Measurements from ENCODE around the gene FTCD. TPM values are rescaled to one million over a fixed set of nuclear protein-coding genes. Genes with fewer than 3 reads are reported as not detected.

FTCD gene
- total RNA-seq, 1 donor from 2014 or later = not detected

DNA sequence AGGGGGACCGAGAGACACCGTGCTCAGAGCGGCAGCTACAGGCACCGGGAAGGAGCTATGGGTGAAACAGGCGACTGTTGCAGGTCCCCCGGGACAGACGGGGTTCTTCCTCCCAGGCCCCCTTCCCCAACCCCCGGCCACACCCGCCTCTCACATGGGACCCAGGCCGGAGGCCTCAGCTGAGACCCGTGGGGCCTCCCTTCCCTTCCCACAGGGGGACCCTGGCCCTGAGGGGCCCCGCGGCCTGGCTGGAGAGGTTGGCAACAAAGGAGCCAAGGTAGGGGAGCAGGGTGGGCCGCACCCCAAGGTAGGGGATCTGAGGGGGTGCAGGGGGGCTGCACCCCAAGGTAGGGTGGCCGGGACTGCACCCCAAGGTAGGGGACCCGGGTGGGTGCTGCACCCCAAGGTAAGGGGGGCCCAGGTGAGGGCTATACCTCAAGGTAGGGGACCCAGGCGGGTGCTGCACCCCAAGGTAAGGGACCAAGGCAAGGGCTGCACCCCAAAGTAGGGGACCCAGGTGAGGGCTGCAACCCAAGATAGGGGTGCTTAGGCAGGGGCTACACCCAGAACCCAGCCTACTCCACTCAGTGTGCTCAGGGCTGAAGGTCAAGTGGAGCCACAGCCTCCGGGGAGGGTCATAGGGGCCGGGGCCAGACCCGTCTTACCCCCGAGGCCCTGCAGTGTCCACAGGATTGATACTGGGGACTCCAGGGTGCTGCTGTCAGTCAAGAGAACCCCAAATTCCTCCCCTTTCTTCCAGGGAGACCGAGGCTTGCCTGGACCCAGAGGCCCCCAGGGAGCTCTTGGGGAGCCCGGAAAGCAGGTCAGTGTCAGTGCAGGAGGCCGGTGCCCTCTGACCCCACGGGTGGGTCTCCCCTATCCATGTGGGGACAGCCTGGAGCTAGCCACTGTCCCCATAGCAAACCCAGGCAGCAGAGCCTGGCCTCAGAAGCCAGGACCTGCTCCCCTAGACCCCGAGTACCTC is 34.8 kb downstream of the FTCD start:
- no peaks in the 10 kb centered on the region for H3K27me3 ChIP-seq
- H3K4me3 ChIP-seq = no peak overlapping the region
- H3K9me3 ChIP-seq = no peaks in the 10 kb centered on the region
- intact Hi-C loops (cut with DNase I) = no loop called here
- DNase-seq (ENCODE audit: extremely low spot score in 2 of 2) = no peak
- H3K27ac ChIP-seq = peak overlapping the region; percentile 44
- TF ChIP-seq POLR2AphosphoS5 (IDR thresholded peaks at IDR 0.05; ENCODE audit: insufficient read depth in 1 of 2, low read depth in 1 of 2) = no peak
- no peak for TF ChIP-seq POLR2A (IDR thresholded peaks at IDR 0.05)
- TF ChIP-seq, protein P1, sequence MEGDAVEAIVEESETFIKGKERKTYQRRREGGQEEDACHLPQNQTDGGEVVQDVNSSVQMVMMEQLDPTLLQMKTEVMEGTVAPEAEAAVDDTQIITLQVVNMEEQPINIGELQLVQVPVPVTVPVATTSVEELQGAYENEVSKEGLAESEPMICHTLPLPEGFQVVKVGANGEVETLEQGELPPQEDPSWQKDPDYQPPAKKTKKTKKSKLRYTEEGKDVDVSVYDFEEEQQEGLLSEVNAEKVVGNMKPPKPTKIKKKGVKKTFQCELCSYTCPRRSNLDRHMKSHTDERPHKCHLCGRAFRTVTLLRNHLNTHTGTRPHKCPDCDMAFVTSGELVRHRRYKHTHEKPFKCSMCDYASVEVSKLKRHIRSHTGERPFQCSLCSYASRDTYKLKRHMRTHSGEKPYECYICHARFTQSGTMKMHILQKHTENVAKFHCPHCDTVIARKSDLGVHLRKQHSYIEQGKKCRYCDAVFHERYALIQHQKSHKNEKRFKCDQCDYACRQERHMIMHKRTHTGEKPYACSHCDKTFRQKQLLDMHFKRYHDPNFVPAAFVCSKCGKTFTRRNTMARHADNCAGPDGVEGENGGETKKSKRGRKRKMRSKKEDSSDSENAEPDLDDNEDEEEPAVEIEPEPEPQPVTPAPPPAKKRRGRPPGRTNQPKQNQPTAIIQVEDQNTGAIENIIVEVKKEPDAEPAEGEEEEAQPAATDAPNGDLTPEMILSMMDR (IDR thresholded peaks at IDR 0.05) = no peak
- H3K36me3 ChIP-seq = peaks cover 0 to 82% of the 10 kb centered on the region in 2 donors
- peaks cover 17% of the 10 kb centered on the region for H3K4me1 ChIP-seq

DNA sequence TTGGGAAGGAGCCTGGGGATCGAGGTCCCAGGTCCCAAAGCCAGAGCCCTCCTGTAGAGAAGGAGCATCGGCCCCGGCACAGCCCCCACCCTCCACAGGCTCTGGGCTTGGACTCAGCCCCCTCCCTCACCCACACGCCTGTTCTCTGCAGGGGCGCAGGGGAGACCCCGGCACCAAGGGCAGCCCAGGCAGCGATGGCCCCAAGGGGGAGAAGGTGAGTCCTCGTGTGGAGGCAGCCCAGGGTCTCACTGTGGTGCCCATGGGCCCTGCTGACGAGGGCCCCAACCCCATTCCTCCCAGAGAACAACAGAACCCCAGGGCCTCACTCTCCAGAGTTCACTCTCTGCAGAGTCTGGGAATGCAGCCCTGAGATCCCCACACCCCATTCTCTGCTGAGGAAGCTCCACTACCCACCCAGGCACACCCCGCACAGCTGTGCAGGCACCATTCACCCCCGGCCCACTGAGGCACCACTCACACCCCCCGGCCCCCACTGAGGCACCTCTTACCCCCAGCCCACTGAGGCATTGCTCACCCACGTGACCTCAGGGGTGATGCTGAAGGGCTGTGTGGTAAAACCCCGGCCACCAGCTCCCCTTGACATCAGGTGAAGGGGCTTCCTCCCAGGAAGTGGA is 35.6 kb downstream of the FTCD start:
- no peaks in the 10 kb centered on the region for H3K9me3 ChIP-seq
- DNase-seq (ENCODE audit: extremely low spot score in 2 of 2) = peak in 1 of 2 donors; percentile 80
- no peak overlapping the region for H3K27ac ChIP-seq
- TF ChIP-seq POLR2A (IDR thresholded peaks at IDR 0.05) (no peak), POLR2AphosphoS5 (IDR thresholded peaks at IDR 0.05; ENCODE audit: insufficient read depth in 1 of 2, low read depth in 1 of 2) (no peak)
- TF ChIP-seq, protein P1 (IDR thresholded peaks at IDR 0.05) = no peak
- H3K36me3 ChIP-seq = peaks cover 0 to 82% of the 10 kb centered on the region in 2 donors
- H3K4me3 ChIP-seq = no peak overlapping the region
- peaks cover 17% of the 10 kb centered on the region for H3K4me1 ChIP-seq
- intact Hi-C loops (cut with DNase I) = no loop called here
- no peaks in the 10 kb centered on the region for H3K27me3 ChIP-seq

DNA sequence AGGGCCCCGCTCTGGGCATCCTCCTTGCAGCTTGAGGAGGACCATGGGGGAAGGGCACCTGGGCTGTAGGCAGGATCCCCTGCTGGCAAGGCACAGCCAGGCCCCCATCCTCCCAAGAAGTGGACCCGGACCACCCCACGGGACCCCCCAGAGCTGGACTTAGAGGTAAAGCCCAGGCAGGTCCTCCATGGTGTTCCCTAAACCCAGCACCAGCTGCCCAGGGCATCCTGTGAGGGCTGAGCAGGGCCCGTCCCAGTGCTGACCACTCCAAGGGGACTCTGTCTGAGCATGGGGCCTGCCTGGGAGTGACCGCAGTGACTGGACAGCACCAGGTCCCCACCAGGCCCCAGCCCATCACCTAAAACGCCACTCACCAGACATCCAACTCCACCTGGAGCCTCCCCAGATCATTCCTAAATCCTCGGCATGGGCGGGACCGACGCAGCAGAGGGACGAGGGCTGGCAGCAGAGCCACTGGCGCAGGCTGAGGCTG is 36.2 kb downstream of the FTCD start:
- DNase-seq (ENCODE audit: extremely low spot score in 2 of 2) = no peak
- Histone ChIP-seq H3K4me3 (no peak overlapping the region), H3K36me3 (peaks cover 0 to 84% of the 10 kb centered on the region in 2 donors), H3K27me3 (no peaks in the 10 kb centered on the region), H3K9me3 (no peaks in the 10 kb centered on the region), H3K4me1 (peaks cover 17% of the 10 kb centered on the region), H3K27ac (no peak overlapping the region)
- TF ChIP-seq POLR2AphosphoS5 (IDR thresholded peaks at IDR 0.05; ENCODE audit: insufficient read depth in 1 of 2, low read depth in 1 of 2) (no peak), POLR2A (IDR thresholded peaks at IDR 0.05) (no peak)
- TF ChIP-seq, protein P1 (IDR thresholded peaks at IDR 0.05) = no peak
- intact Hi-C loops (cut with DNase I) = no loop called here

DNA sequence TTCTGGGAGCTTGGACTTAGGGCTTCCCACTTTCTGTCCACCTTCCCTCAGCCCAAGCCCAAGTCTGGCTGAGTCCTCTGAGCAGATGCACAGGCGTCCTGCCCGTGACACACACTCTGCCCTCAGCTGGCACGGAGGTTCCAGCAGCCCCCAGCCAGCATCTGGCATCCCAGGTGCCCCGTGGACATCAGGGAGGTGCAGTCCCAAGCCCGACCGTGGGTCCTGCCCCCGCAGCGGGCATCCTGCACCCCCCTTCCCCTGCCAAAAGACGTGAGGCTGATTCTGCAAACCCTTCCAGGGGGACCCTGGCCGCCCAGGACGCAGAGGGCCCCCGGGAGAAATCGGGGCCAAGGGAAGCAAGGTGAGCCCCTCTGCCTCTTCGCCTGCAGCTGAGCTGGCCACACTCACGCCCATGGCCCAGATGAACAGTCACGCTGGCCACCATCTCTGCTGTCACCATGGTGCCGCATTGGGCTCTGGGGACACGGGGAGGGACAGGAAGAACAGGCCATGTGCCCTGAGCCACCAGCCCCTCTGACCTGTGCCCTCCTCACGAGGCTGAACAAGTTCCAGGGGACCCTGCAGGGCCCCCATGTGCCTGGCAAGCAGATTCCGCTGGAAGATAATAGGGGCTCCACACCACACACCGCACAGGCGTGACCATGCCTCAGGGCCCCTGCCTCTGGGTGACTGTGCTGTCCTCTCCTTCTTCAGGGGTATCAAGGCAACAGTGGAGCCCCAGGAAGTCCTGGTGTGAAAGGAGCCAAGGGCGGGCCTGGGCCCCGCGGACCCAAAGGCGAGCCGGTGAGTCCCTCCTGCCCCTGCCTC is 36.8 kb downstream of the FTCD start:
- peak overlapping the region; percentile 53 for H3K27ac ChIP-seq
- no peak overlapping the region for H3K4me3 ChIP-seq
- TF ChIP-seq POLR2A (IDR thresholded peaks at IDR 0.05) = no peak
- TF ChIP-seq, protein P1 (IDR thresholded peaks at IDR 0.05) = no peak
- TF ChIP-seq POLR2AphosphoS5 (IDR thresholded peaks at IDR 0.05; ENCODE audit: insufficient read depth in 1 of 2, low read depth in 1 of 2) = no peak
- no peak for DNase-seq (ENCODE audit: extremely low spot score in 2 of 2)
- H3K27me3 ChIP-seq = no peaks in the 10 kb centered on the region
- peaks cover 17% of the 10 kb centered on the region for H3K4me1 ChIP-seq
- no peaks in the 10 kb centered on the region for H3K9me3 ChIP-seq
- intact Hi-C loops (cut with DNase I) = no loop called here
- peaks cover 0 to 90% of the 10 kb centered on the region in 2 donors for H3K36me3 ChIP-seq

Measured in vagina (tissue), 2 donors.